Putamen (tissue), 1 donor: ENCODE measurements around the gene MEF2B.
"Not testable (repeated sequence)": the region's sequence is repeated elsewhere in the genome, so short reads cannot be mapped to it uniquely, and the experiment has no call there.

Experiments used
- DNase-seq: peaks from one replicate; pipeline ENCODE4 v3.0.0-alpha.2; 2016; ENCODE audit warnings: low spot score

MEF2B gene

DNA sequence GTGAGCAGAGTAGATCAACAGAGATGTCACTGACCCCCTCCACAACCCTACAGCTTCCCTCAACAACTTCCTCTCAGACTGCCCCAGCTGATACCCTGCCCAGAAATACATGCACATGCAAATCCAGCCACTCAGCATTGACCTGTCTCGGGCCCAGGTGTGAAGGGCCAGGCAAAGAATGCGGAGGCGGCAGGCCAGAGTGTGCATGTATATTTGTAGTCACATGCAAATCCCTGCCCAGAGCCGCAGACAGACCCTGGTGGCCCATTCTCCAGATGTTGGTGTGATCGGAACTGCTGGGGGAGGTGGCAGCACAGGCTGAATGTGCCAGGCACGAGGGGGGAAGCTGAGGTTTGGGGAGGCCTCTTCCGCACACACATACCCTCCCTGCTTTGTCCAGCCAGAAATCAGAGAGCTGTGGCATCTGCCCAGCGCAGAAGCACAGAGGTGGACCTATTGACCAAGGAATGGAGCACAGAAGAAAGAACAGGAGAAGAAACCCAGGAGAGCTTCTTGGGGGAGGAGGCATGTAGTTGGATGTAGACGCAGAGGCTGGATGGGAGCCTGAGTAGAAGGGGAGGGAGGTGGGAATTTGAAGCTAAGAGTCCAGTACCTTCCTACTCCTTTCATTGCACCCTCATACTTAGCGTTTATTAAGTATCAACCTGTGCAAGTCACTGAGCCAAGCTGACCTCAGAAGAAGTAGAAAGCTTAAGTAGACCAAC is 14.4 kb downstream of the MEF2B start:
- no peak for DNase-seq

DNA sequence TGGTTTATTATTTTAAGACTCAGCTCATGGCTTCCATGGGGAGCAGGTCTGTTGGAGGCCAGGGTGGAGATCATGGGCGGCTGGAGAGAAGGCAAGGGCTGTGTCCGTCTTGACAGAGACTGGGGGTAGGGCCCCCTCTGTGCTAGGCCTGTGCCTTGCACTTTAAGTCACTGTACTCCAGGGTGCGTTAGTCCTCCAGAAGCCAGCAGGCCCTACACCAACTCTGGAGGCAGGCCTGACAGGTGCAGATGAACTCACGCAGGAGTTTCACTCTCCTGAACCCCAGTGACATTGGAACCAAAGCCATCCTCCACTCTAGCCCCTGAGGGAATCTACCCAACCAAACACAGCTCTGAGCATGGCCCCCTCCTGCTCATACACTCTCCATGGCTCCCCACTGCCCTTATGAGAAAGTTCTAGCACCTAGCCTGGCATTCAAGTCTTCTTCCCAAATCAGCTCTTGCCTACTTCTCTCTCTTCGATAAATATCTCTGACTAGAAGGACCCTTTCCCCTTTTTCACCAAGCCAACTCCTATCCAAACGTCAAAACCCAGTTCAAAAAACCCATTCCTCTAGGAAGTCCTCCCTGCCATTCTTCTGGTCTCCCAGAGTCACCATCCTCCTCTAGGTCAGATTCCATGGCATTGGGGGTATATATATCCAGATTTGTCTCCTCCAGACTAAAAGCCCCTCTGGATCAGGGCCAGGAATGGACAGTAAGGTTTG is 15.1 kb downstream of the MEF2B start:
- DNase-seq, result no peak

DNA sequence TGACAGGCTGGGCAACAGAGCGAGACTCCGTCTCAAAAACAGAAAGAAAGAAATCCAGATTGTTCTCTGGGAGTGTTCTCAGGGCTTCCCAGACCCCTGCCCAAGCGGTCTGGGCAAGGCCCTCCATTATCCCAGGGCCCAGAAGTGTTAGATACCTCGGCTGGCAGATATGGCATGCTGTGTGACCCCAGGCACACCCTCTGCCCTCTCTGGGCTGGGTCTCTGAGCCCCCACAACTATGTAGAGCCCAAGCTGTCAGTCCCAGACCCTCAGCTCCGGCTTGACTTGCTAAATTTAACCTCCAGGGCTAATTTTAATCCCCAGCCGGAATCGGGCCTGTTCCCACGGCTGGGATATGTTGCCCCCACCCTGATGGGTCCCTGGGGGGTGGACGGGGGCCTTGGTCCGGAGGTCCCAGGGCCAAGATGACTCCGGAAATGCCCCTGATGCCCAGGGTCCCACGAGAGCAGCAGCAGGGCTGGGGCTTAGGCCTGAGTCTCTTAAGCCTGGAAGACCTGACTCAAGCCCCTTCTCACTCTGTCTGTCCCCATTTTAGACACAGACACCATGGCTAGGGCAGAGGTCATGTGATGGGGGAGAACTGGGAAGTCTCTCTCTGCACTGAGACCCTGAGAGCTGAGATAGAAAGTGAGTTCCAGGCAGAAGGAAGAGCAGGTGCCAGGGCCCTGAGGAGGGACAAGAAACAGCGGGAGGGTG is 17.2 kb downstream of the MEF2B start:
- no peak for DNase-seq

DNA sequence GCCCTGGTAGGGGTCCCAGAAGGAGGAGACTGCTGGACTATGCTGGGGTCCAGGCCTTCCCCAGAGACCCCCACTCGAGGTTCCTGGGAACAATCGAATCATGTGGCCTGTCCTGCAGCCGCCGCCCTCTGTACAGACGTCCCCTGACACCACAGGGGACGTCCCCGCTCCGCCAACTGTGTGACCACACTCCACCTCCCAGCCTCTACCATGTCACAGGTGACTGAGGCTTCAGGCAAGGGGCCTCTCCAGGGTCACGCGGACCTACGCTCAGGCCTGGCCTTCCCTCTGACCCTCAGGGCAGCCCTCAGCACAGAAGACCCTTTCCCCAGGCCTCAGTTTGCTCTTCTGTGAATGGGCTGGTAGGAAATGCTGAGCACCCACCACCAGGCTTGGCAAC is 18.6 kb downstream of the MEF2B start:
- DNase-seq, result no peak

DNA sequence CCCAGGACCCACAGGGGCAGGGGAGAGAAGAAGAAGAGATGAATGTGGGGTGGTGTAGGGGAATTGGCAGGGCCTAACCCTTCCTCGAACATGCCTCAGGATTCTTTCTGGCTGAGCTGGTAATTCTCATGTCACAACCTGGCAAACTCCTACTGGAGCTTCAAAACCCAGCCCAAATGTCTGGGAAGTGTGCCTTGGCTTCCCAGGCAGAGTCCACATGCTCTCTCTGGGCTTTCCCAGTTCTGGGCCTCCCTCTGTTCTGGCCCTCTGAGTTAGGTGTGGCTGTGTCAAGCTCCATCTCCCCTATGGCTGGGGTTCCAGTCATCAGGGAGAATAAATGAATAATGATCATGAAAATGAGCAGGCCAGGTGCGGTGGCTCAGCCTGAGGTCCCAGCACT is 20.6 kb downstream of the MEF2B start:
- no peak for DNase-seq

DNA sequence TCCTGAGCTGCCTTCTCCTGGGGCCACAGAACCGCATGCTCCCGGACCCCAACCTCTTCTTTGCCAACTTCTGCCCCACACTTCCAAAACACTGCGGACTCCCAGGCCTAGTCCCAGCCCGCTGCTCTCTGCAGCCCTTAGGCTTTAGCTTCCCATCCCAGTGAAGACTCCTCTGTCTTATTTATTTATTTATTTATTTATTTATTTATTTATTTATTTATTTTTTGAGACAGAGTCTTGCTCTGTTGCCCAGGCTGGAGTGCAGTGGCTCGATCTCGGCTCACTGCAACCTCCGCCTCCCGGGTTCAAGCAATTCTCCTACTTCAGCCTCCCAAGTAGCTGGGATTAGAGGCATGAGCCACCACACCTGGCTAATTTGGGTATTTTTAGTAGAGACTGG is 21.6 kb downstream of the MEF2B start:
- DNase-seq, result not testable (repeated sequence)

DNA sequence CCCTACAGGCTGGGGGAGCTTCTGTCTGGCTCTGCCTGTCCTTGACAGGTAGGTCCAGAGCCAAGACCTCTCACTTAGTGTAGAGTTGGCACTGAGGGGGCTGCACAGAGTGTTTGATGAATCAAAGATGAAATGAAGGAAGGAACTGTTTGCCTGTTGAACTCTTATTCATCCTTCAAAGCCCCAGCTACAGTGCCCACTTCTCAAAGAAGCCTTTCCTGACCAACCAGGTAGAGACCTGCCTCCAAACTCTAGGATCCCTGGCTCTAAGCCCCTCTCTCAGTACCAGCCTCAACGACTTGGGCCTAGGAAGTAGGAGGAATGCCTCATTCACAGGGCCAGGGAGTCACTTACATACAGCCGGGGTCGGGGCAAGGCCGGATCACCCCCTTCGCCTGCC is 22.7 kb downstream of the MEF2B start:
- no peak for DNase-seq

DNA sequence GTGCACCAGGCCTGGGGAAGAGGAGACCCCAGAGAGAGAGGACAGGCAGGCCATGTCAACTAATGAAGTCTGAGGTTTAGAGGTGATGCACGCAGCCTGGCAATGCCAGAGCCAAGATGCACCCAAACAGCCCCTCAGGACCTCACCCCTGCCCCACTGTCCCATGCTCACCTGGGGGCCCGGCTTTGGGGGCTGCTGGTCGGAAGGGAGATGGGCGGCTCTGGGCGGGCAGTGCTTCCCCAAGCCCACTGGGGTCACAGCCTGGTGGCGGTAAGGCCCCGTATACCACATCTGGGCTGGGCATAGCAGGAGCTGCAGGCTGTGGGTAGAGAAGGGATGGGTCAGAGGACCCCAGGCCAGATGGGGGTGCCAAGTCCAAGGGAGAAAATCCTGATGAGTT is 23.2 kb downstream of the MEF2B start:
- DNase-seq, result no peak

DNA sequence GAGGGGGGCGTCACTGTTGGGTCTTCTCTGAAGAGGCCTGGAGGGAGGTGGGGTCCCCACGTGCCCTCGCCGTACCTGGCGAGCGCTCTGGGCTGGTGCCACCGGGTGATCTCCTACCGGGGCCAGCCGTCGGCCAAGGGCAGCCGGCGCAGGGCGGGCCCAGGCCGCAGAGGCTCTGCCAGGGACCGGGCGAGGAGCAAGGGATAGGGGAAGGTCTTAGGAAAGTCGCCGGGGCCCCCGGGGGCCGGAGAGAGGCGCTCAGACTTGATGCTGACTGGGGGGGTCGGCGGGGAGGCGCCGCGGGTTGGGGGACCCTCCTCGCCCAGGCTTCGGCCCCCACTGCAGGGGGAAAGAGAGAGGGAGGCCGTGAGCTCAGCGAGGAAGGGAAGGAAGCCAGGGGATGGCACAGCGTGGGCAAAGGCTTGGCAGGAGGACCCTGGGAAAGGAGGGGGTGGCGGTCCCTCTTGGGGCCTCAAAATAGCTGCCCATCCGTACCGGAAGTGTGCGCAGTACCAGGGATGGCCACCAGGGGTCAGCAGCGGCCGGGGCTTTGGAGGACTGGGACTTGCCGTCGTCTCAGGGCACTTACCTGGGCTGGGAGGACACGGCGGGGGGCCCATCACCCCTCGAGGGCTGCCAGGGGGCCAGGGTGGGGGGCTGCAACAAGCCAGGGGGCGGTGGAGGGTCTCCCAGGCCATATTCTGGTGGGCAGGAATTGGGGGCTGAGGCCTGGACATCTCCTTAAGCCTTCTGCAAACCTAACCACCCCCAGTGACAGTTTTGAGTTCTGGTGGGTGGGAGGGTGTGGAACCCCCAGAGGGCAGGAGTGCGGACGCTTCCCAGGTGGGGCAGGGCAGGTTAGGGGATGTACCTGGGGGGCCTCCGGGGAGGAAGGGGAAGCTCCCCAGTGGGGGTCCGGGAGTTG is 24.1 kb downstream of the MEF2B start:
- DNase-seq, result peak; percentile 33

DNA sequence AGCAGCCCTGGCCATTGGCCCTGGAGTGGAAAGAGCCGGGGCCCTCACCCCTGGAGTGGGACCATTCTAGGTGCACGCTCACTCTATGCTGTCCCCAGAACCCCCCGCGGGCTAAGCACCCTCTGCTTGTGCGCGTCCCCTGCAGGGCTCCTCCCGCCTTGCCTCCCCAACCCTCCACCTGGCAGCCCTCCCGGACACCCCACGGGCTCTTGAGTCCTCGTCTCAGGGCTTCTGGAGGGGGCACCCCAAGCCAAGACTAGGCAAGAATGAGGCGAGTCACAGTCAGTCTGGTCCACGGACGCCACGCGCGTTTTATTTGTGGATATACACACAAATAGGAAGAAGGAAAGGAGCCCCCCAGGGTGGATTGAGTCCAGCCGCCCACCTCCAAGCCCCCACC is 24.8 kb downstream of the MEF2B start:
- DNase-seq, result no peak

DNA sequence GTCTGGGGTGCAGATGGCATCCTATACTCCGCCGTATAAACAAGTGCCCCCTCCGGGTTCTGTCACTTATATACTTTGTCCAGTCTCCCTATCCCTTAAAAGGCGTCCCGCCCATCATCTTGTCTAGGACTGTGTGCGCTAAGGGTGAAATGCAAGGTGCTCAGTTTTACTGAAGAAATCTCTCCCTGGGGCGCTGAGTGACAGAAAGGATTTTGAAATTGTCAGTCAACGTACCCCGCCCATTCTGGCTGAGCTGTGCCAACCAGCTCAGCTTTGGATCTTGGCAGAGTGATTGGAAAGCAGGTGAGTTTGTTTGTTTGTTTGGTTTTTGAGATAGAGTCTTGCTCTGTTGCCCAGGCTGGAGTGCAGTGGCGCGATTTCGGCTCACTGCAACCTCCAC is 27.7 kb downstream of the MEF2B start:
- DNase-seq, result no peak

DNA sequence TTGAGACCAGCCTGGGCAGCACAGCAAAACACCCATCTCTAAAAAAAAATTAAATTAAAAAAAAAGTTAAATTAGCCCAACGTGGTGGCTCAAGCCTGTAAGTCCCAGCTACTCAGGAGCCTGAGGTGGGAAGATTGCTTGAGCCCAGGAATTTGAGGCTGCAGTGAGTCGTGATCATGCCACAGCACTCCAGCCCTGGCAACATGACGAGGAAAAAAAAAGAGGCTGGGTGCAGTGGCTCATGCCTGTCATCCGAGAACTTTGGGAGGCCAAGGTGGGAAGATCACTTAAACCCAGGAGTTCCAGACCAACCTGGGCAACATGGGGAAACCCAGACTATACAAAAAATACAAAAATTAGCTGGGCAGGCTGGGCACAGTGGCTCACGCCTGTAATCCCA is 29.6 kb downstream of the MEF2B start:
- no peak for DNase-seq

DNA sequence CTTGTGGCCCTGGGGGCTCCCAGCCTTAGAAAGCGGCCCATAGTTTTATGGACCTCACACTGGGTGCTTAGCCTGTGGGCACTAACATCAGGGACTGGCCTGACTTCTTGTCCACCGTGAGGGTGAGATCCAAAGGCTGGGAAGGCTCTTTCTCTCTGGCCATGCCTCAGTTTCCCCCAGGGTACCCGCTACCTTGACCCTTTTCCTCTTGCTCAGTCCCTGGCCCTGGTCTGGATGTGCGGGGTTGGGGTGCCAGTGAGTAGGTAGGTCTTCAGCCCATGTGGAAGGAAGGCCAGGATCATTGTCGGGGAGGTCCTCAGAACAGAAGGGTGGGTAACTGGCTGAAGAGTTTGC is 30.2 kb downstream of the MEF2B start:
- no peak for DNase-seq

DNA sequence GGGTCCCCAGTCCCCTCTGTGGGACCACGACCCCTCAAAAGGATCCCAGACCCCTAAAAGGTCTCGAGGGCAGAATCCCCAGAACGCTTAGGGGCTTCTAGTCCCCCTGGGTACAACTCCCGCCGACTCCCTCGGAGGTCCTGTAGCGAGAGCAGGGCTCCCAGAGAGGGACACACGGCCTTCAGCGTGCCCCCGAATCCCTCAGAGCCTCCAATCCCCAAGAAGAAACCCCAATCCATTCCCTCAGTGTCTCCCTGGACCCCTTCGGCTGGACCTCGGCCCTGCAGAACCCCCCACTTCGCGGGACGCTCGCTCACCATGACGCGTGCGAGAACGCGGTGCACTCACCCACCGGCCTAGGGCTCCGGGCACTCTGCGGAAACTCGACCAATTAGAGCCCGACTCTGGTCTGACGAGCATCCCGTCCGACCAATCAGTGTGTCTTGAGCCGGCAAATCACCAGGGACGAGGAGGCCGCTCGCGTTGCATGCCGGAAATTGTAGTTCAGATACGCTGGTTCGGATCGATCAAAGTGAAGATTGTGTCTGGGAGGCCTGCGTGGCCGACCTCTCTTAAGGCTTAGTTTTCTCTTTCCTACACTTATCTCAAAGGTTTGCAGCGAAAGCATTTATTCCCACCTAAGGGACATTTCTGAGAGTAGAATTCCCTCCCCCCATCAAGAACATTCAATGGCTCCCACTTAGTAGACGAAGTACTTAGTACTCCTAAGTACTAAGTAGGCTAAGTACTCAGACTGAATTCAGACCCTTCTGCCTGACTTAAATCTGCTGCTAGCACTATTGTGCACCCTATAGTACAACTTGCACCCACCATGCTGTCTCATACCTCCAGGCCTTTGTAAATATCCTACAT is 31.7 kb downstream of the MEF2B start, which contains the start of gene TMEM161A:
TSS of gene TMEM161A (minus strand) at position 370 of the 873 bp plus-strand sequence. CDS start at position 320, 50 bp downstream.
- DNase-seq, result peak; percentile 97

DNA sequence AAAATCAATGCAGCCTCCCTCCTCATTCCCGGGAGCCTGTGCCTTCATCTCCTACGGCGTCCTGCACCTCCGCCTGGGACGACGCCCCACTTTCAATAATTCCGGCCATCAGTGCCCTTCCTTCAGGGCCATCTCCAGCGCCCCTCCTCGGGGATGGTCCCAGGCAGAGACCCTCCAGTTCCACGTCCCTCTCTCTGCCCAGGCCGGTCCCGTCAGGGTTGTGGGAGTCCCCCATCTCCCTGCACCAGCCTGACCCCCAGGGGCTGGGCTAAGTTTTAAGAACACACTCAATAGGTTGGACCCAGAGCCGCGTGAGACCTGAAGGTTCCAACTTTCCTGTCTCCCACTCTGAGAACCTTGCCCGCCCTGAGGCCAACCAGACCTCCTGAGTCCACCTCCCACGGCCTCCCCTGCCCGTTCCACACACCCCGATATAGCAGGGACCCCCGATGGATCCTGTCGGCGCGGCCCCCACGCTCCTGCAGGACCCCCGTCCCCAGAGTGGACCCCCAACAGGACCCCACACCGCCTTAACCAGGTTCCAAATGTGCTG is 32.4 kb downstream of the MEF2B start:
- no peak for DNase-seq

DNA sequence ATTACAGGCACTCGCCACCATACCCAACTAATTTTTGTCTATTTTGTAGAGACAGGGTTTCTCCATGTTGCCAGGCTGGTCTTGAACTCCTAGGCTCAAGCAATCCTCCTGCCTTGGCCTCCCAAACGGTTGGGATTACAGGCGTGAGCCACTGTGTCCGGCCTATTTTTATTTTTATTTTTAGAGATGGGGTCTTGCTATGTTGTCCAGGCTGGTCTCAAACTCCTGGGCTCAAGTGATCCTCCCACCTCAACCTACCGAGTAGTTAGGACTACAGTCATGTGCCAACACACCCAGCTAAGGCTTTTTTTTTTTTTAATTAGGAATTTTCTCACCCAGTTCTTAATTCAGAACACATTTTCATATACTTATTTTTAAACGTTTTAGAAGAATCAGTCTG is 34.4 kb downstream of the MEF2B start:
- not testable (repeated sequence) for DNase-seq

DNA sequence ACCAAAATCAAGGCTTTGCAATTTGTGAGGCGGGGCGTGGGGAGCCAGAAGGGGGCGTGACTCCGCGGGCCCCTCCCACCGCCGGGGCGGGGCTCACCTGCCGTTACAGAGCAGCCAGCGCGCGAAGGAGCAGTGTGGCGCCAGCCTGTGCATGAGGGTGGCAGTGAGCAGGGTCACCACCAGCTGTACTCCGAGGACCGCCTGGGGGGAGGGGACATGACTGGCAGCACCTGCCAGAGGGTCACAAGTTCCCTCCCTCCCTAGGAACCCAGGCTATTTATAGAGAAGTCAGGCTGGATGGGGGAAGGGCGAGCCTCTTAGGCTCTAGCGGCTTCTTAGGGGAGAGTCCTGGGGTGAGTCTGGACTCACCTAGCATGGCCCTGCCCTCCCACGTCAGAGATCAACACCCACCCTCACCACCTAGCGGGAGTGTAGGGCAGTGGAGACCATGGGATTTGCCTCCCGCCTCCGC is 35.3 kb downstream of the MEF2B start:
- DNase-seq, result no peak

DNA sequence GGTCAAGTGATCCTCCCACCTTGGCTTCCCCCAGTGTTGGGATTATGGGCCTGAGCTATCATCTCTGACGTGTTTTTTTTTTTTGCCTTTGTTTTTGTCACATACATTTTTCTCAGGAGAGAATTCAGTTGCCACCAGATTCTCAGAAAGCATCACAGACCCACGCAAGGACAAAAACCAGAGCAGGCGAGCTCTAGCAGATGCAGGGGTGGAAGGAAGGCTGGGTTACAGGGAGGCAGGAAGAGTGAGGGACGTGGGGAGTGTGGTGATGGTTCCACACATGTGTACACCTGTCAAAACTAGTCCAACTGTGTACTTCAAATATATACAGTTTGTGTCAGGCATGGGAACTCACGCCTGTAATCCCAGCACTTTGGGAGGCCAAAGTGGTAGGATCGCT is 36.1 kb downstream of the MEF2B start:
- DNase-seq, result peak; percentile 52

DNA sequence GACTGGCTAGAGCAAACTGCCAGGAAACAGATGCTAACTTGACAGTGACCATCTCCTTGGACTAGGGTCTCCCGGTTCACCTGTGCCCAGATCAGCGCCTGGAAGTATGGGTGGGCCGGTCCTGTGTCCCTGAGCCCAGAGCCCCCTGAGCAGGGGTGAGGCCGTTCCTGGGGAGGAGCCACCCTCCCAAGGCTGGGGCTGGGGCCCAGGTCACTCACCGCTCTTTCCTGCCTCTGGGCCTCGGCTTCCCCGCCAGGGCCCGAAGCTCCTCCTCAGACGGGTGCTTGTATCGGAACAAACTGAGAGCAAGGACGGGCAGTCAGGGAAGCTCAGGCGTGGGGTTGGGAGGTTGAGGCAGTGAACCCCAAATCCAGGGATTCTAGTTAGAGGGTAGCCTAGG is 37.2 kb downstream of the MEF2B start:
- DNase-seq, result no peak

DNA sequence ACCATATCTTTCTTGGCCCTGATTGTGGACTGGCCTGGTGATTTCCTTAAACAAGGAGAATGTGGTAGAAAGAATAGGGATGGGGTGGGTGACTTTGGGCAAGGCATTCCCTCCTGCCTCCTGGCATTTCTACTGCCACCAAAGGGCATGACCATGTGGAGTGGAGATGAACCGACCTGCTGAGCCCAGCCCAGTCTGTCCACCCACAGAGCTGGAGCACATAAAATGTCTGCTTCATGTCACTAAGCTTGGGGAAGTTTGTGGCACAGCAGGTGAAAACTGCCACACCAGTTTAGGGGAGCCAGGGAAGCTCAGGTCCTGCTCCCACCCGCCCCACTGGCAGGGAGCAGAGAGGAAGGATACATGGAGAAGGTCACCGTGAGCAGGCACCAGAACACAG is 38.1 kb downstream of the MEF2B start:
- DNase-seq, result no peak

DNA sequence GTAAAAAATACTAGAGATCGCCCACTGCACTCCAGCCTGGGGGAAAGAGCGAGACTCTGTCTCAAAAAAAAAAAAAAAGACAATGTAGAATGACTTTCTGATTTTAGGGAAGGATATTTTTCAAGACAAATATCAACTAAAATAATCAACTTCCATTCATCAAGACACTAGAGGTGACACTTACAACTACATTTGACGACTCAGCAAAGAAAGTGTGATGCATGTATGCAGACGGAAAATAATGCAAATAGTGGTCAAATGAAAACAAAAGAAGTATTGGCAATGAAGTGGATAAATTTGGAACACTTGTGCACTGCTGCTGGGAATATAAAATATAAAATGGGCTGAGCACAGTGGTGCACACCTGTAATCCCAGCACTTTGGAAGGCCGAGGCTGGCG is 44.0 kb downstream of the MEF2B start:
- DNase-seq, result no peak
